CD4-positive, CD25-positive, alpha-beta regulatory T cell (primary cell): ENCODE measurements around the gene NDUFV2. TPM values are rescaled to one million over a fixed set of nuclear protein-coding genes. Genes with fewer than 3 reads are reported as not detected.

ENCODE experiments used
- ATAC-seq, 2 donors: fragments of 150-1000 bp; cut with Tn5 transposase; one replicate each; pipeline ENCODE4 v1.10.0; 2021; ENCODE audit warnings: low read depth in 2 of 2, moderate number of reproducible peaks in 2 of 2, moderate library complexity in 1 of 2
- DNase-seq, 3 donors: peaks; one replicate each; pipeline versions ENCODE4 v3.0.0 to v3.0.0-alpha.2; 2012 to 2022; ENCODE audit warnings: mixed read lengths in 1 of 3
- H3K27ac ChIP-seq: one replicate; pipeline ENCODE4 v1.7.0; 2013; ENCODE audit warnings: mild to moderate bottlenecking, low read length; ENCODE audit not compliant: insufficient read depth, poor library complexity, severe bottlenecking
- H3K27me3 ChIP-seq: one replicate; pipeline ENCODE4 v1.7.0; 2013; ENCODE audit warnings: low read length; ENCODE audit not compliant: control insufficient read depth, insufficient read depth
- H3K36me3 ChIP-seq: one replicate; pipeline ENCODE4 v1.7.0; 2013; ENCODE audit warnings: mild to moderate bottlenecking, low read length, moderate library complexity; ENCODE audit not compliant: control insufficient read depth, insufficient read depth
- H3K4me1 ChIP-seq: 2 replicates; pipeline ENCODE4 v1.7.0; 2013; ENCODE audit warnings: mild to moderate bottlenecking, low read length; ENCODE audit not compliant: insufficient read depth, control insufficient read depth, poor library complexity, severe bottlenecking
- H3K4me3 ChIP-seq: one replicate; pipeline ENCODE4 v1.7.0; 2013; ENCODE audit warnings: low read depth, mild to moderate bottlenecking, low read length, moderate library complexity
- H3K9me3 ChIP-seq, 2 experiments: 1 replicate in 1 of 2; 2 replicates in 1 of 2; pipeline ENCODE4 v1.7.0; 2013; ENCODE audit warnings: low read length in 2 of 2, mild to moderate bottlenecking in 1 of 2, moderate library complexity in 1 of 2; ENCODE audit not compliant: control insufficient read depth in 2 of 2
- H3K27ac Mint-ChIP-seq, 3 donors: one replicate each; pipeline ENCODE4 v1.8.0; 2020 to 2022; ENCODE audit warnings: mild to moderate bottlenecking in 3 of 3, mixed read lengths in 3 of 3, moderate library complexity in 2 of 3
- H3K27me3 Mint-ChIP-seq: one replicate; pipeline ENCODE4 v1.8.0; 2022; ENCODE audit warnings: mild to moderate bottlenecking, mixed read lengths
- H3K36me3 Mint-ChIP-seq: one replicate; pipeline ENCODE4 v1.8.0; 2020; ENCODE audit warnings: mixed read lengths
- H3K4me1 Mint-ChIP-seq, 4 donors: one replicate each; pipeline ENCODE4 v1.8.0; 2020 to 2022; ENCODE audit warnings: mixed read lengths in 4 of 4, mild to moderate bottlenecking in 1 of 4
- H3K4me3 Mint-ChIP-seq, 4 donors: one replicate each; pipeline ENCODE4 v1.8.0; 2020 to 2022; ENCODE audit warnings: mild to moderate bottlenecking in 4 of 4, mixed read lengths in 4 of 4, moderate library complexity in 3 of 4
- H3K9me3 Mint-ChIP-seq, 7 donors: one replicate each; pipeline ENCODE4 v1.8.0; 2020 to 2022; ENCODE audit warnings: mixed read lengths in 7 of 7, mild to moderate bottlenecking in 3 of 7, moderate library complexity in 2 of 7
- polyA plus RNA-seq, 4 donors: library from polyadenylated mRNA; unstranded; fragments of 300-500 nt; fragmentation: Illumina TruSeq; gene quantifications; one replicate each; pipeline ENCODE4 v1.2.3, GENCODE V29; 2021
- total RNA-seq: library from RNA; stranded (reverse); gene quantifications from one replicate; pipeline ENCODE4 v1.2.3, GENCODE V29; 2022

The NDUFV2 gene
- total and polyA plus RNA-seq, 5 donors from 2014 or later = 207 to 282 (median 240) TPM

GRCh38 chr18:9065864-9066263, 36.6 kb upstream of the NDUFV2 start:
- Mint-ChIP-seq H3K9me3 (peaks cover 0 to 1% (median 0%) of the 10 kb centered on the region in 7 donors), H3K4me1 (peaks cover 0 to 4% (median 1%) of the 10 kb centered on the region in 4 donors), H3K36me3 (peaks cover 6% of the 10 kb centered on the region), H3K27ac (no peak overlapping the region), H3K27me3 (peaks cover 4% of the 10 kb centered on the region), H3K4me3 (no peak overlapping the region)
- H3K4me3 ChIP-seq = no peak overlapping the region
- no peaks in the 10 kb centered on the region for H3K27me3 ChIP-seq
- no peaks in the 10 kb centered on the region for H3K36me3 ChIP-seq
- H3K4me1 ChIP-seq = no peaks in the 10 kb centered on the region
- no peak overlapping the region for H3K27ac ChIP-seq
- no peak for DNase-seq
- no peak for ATAC-seq
- H3K9me3 ChIP-seq = no peaks in the 10 kb centered on the region

GRCh38 chr18:9066358-9066757, 36.1 kb upstream of the NDUFV2 start:
- Mint-ChIP-seq H3K4me3 (no peak overlapping the region), H3K36me3 (peaks cover 1% of the 10 kb centered on the region), H3K27ac (no peak overlapping the region), H3K4me1 (peaks cover 0 to 4% (median 1%) of the 10 kb centered on the region in 4 donors), H3K9me3 (peaks cover 0 to 1% (median 0%) of the 10 kb centered on the region in 7 donors), H3K27me3 (no peaks in the 10 kb centered on the region)
- H3K4me1 ChIP-seq = no peaks in the 10 kb centered on the region
- peak in 1 of 3 donors; percentile 55 for DNase-seq
- no peaks in the 10 kb centered on the region for H3K27me3 ChIP-seq
- H3K9me3 ChIP-seq = no peaks in the 10 kb centered on the region
- H3K4me3 ChIP-seq = no peak overlapping the region
- H3K36me3 ChIP-seq = no peaks in the 10 kb centered on the region
- no peak overlapping the region for H3K27ac ChIP-seq
- peak; percentile 38 to 61 for ATAC-seq

- Mint-ChIP-seq H3K9me3 (peaks cover 0 to 1% (median 0%) of the 10 kb centered on the region in 7 donors), H3K4me3 (no peak overlapping the region), H3K27ac (no peak overlapping the region), H3K36me3 (no peaks in the 10 kb centered on the region), H3K27me3 (no peaks in the 10 kb centered on the region), H3K4me1 (peaks cover 0 to 4% (median 1%) of the 10 kb centered on the region in 4 donors)
- Histone ChIP-seq H3K27ac (no peak overlapping the region), H3K9me3 (no peaks in the 10 kb centered on the region), H3K4me3 (no peak overlapping the region), H3K36me3 (no peaks in the 10 kb centered on the region), H3K27me3 (no peaks in the 10 kb centered on the region), H3K4me1 (no peaks in the 10 kb centered on the region)
- DNase-seq = no peak
- ATAC-seq = peak in 1 of 2 donors; percentile 40
Measured at GRCh38 chr18:9066817-9067306, 35.6 kb upstream of the NDUFV2 start.

GRCh38 chr18:9067823-9068222, 34.7 kb upstream of the NDUFV2 start:
- no peak for DNase-seq
- Mint-ChIP-seq H3K36me3 (no peaks in the 10 kb centered on the region), H3K4me3 (no peak overlapping the region), H3K9me3 (no peaks in the 10 kb centered on the region), H3K4me1 (peaks cover 0 to 4% (median 1%) of the 10 kb centered on the region in 4 donors), H3K27me3 (no peaks in the 10 kb centered on the region), H3K27ac (no peak overlapping the region)
- Histone ChIP-seq H3K27me3 (no peaks in the 10 kb centered on the region), H3K9me3 (no peaks in the 10 kb centered on the region), H3K36me3 (no peaks in the 10 kb centered on the region), H3K4me3 (no peak overlapping the region), H3K27ac (no peak overlapping the region), H3K4me1 (no peaks in the 10 kb centered on the region)
- ATAC-seq = no peak

- DNase-seq (no peak), ATAC-seq (no peak)
- Histone ChIP-seq H3K4me1 (no peaks in the 10 kb centered on the region), H3K27me3 (no peaks in the 10 kb centered on the region), H3K36me3 (no peaks in the 10 kb centered on the region), H3K4me3 (no peak overlapping the region), H3K9me3 (no peaks in the 10 kb centered on the region), H3K27ac (no peak overlapping the region)
- Mint-ChIP-seq H3K36me3 (no peaks in the 10 kb centered on the region), H3K4me1 (peaks cover 0 to 6% (median 1%) of the 10 kb centered on the region in 4 donors), H3K4me3 (no peak overlapping the region), H3K9me3 (no peaks in the 10 kb centered on the region), H3K27ac (no peak overlapping the region), H3K27me3 (no peaks in the 10 kb centered on the region)
Measured at GRCh38 chr18:9068346-9068745, 34.2 kb upstream of the NDUFV2 start.

- H3K4me1 Mint-ChIP-seq = peaks cover 0 to 12% (median 8%) of the 10 kb centered on the region in 4 donors
- no peak overlapping the region for H3K27ac ChIP-seq
- H3K36me3 ChIP-seq = no peaks in the 10 kb centered on the region
- no peak overlapping the region for H3K4me3 Mint-ChIP-seq
- H3K27me3 ChIP-seq = no peaks in the 10 kb centered on the region
- H3K36me3 Mint-ChIP-seq = no peaks in the 10 kb centered on the region
- no peaks in the 10 kb centered on the region for H3K27me3 Mint-ChIP-seq
- H3K9me3 ChIP-seq = no peaks in the 10 kb centered on the region
- DNase-seq = no peak
- peaks cover 3% of the 10 kb centered on the region for H3K4me1 ChIP-seq
- peak overlapping the region in 1 of 3 donors; percentile 56 for H3K27ac Mint-ChIP-seq
- H3K9me3 Mint-ChIP-seq = no peaks in the 10 kb centered on the region
- no peak for ATAC-seq
- H3K4me3 ChIP-seq = no peak overlapping the region
Measured at GRCh38 chr18:9069601-9070000, 32.9 kb upstream of the NDUFV2 start.

- H3K9me3 ChIP-seq = no peaks in the 10 kb centered on the region
- Mint-ChIP-seq H3K9me3 (no peaks in the 10 kb centered on the region), H3K27ac (no peak overlapping the region), H3K27me3 (no peaks in the 10 kb centered on the region), H3K4me1 (peaks cover 0 to 11% (median 9%) of the 10 kb centered on the region in 4 donors), H3K36me3 (no peaks in the 10 kb centered on the region), H3K4me3 (no peak overlapping the region)
- H3K27me3 ChIP-seq = no peaks in the 10 kb centered on the region
- no peak overlapping the region for H3K4me3 ChIP-seq
- H3K36me3 ChIP-seq = no peaks in the 10 kb centered on the region
- ATAC-seq (no peak), DNase-seq (no peak)
- no peak overlapping the region for H3K27ac ChIP-seq
- peaks cover 3% of the 10 kb centered on the region for H3K4me1 ChIP-seq
Measured at GRCh38 chr18:9070212-9070611, 32.3 kb upstream of the NDUFV2 start.

GRCh38 chr18:9079818-9080528, 22.5 kb upstream of the NDUFV2 start:
- Mint-ChIP-seq H3K9me3 (peaks cover 0 to 1% (median 0%) of the 10 kb centered on the region in 7 donors), H3K27ac (peak overlapping the region; percentile 3 to 82 (median 70)), H3K4me1 (peaks cover 25 to 45% (median 30%) of the 10 kb centered on the region in 4 donors), H3K36me3 (no peaks in the 10 kb centered on the region), H3K4me3 (peak overlapping the region in 1 of 4 donors; percentile 21), H3K27me3 (no peaks in the 10 kb centered on the region)
- Histone ChIP-seq H3K27ac (no peak overlapping the region), H3K36me3 (no peaks in the 10 kb centered on the region), H3K4me1 (peaks cover 24% of the 10 kb centered on the region), H3K9me3 (no peaks in the 10 kb centered on the region), H3K4me3 (no peak overlapping the region), H3K27me3 (no peaks in the 10 kb centered on the region)
- no peak for DNase-seq
- ATAC-seq = no peak
